ENCODE measurements around the gene RHOT2.
A peak's percentile ranks its signal among the peaks of the same experiment; 100 is the strongest.

RHOT2 gene

GRCh38 chr16:648071-648780, 19.7 kb upstream of the RHOT2 start:
- DNase-seq, result peak; percentile 57

- DNase-seq, result peak; percentile 94
Observed at GRCh38 chr16:648781-649589, 18.9 kb upstream of the RHOT2 start, which contains the start of gene WDR90. TSS of gene WDR90 (plus strand) at chr16:649365. CDS start at chr16:649417, 52 bp downstream.

GRCh38 chr16:649631-650030, 18.3 kb upstream of the RHOT2 start:
- DNase-seq, result no peak

- DNase-seq, result no peak
Observed at GRCh38 chr16:651844-652243, 16.1 kb upstream of the RHOT2 start.

- no peak for DNase-seq
Observed at GRCh38 chr16:652454-653305, 15.3 kb upstream of the RHOT2 start.

GRCh38 chr16:654034-654433, 13.9 kb upstream of the RHOT2 start:
- DNase-seq, result no peak

GRCh38 chr16:657487-657886, 10.4 kb upstream of the RHOT2 start:
- DNase-seq, result no peak

- DNase-seq, result no peak
Observed at GRCh38 chr16:658679-659571, 9.0 kb upstream of the RHOT2 start.

GRCh38 chr16:659618-660017, 8.3 kb upstream of the RHOT2 start:
- no peak for DNase-seq

GRCh38 chr16:660132-660458, 7.8 kb upstream of the RHOT2 start:
- no peak for DNase-seq

- peak; percentile 68 for DNase-seq
Observed at GRCh38 chr16:660459-661183, 7.3 kb upstream of the RHOT2 start.

- DNase-seq, result no peak
Observed at GRCh38 chr16:661184-661821, 6.6 kb upstream of the RHOT2 start.

GRCh38 chr16:662095-662494, 5.8 kb upstream of the RHOT2 start:
- no peak for DNase-seq

GRCh38 chr16:662597-662996, 5.3 kb upstream of the RHOT2 start:
- no peak for DNase-seq

GRCh38 chr16:666572-666971, 1.4 kb upstream of the RHOT2 start:
- DNase-seq, result no peak

- DNase-seq, result no peak
Observed at GRCh38 chr16:667113-667779, 686 bp upstream of the RHOT2 start.

- no peak for DNase-seq
Observed at GRCh38 chr16:668519-669171, 713 bp downstream of the RHOT2 start.

GRCh38 chr16:669666-670065, 1.7 kb downstream of the RHOT2 start:
- DNase-seq, result no peak

- DNase-seq, result no peak
Observed at GRCh38 chr16:670485-671352, 2.8 kb downstream of the RHOT2 start.

All from stimulated activated CD4-positive, alpha-beta T cell treated with anti-CD3 and anti-CD28 coated beads, Interleukin-4, amount 100 ng/mL, for 24 hours (primary cell).